Activated CD8-positive, alpha-beta memory T cell treated with anti-CD3 and anti-CD28 coated beads for 4 hours (primary cell): ENCODE data around the gene G2E3.
"Not testable (repeated sequence)": the region's sequence is repeated elsewhere in the genome, so short reads cannot be mapped to it uniquely, and the experiment has no call there.

Experiments used
- DNase-seq, 2 donors: peaks; one replicate each; pipeline ENCODE4 v3.0.0-alpha.2; 2020; ENCODE audit warnings: low read depth in 2 of 2

Gene G2E3

DNA sequence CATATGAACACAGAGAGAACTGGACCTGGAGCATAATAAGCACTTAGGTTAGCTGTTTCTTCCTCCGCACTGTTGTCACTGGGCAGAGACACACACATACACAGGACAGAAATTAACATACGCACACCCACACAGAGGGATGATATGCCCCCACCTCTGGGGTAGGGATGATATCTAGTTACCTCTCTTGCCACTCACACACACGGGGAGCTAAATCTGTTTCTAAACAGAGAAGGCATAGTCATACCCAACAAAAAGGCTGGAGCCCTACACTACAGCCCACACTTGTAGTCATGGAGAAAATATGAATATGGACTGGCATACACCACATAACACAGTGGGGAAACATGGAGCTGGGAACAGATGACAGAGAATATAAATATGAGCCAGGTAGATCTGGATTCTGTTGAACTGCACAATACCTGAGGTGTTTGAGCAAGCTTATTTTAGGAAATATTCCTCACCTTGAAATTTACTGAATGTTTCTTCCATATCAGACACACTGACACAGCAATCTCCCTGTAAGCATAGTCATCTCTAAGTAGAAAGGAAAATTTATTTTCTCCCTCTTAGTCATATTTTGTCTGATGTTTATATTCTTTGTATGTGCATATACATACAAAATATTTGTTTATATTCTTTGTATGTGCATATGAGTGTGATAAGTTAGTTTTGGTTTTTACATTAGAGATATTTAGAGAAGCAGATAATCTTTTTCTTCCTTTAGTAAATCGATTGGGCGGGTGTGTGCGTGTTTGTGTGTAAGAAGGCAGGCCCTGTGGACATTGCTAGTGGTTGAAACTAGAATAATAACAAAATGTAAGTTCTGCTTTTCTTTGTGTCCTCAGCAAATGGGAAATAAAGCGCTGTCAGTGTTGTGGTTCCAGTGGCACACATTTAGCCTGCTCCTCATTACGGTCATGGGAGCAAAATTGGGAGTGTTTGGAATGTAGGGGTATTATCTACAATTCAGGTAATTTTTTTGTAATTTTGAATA lies 42.3 kb downstream of the G2E3 start:
- DNase-seq: no peak

DNA sequence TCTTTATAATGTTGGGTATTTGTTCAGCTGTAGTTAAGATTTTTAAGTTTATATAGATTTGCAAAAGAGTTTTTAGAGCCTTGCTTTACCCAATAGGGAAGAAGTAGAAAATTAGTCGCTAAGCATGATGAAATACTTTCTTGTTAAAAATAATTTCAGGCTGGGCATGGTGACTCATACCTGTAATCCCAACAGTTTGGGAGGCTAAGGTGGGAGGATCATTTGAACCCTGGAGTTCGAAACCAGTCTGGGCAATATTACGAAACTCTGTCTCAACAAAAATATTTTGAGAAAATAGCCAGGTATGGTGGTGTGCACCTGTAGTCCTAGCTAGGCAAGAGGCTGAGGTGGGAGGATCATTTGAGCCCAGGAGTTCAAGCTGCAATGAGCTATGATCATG lies 44.4 kb downstream of the G2E3 start:
- no peak for DNase-seq

DNA sequence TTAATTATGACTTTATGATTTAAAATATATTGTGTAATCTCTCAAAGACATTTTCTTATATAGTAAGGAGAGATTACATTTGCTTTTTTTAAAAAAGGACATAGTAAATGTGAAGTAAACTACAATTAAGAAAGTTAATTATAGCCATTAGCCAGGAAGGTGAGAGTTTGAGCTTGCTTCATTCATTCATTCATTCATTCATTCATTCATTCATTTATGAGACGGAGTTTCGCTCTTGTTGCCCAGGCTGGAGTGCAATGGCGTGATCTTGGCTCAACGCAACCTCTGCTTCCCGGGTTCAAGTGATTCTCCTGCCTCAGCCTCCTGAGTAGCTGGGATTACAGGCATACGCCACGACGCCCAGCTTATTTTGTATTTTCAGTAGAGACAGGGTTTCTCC lies 45.7 kb downstream of the G2E3 start:
- not testable (repeated sequence) for DNase-seq

DNA sequence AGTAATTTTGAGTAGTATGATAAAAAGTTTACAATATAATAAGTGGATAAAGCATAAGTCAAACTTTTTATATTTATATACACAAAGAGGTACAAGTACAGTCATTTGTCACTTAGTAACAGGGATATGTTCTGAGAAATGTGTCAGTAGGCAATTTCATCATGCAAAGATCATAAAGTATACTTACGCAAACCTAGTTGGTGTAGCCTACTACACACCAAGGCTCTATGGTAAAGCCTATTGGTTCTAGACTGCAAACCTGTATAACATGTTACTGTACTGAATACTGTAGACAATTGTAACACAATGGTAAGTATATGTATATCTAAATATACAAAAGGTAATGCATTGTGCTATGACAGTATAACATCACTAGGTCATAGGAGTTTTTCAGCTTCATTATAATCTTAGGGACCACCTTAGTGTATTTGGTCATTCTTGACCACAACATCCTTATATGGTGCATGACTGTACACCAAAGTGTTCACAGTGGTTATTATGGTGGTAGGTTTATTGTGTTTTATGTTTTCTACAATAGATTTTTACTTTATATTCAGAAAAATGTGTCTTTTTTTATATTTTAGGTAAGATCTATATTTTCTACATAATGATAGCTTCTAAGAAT lies 48.3 kb downstream of the G2E3 start:
- DNase-seq: no peak

DNA sequence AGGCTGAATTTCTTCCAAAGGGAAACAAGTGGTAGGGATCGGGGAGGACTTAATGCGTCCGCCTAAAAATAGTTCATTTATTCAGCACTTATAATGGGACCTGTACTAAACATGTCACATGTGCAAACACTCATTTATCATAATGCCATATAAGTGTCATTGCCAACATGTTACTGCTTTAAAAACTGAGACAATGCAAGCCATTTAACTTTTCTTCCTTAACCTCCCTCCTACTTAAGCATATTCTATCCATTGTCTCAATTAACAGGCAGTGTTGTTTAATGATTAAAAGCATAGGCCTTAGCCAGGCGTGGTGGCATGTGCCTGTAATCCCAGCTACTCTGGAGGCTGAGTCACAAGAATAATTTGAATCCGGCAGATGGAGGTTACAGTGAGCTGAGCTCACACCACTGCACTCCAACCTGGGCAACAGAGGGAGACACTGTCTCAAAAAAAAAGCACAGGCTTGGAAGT lies 49.6 kb downstream of the G2E3 start:
- no peak for DNase-seq

DNA sequence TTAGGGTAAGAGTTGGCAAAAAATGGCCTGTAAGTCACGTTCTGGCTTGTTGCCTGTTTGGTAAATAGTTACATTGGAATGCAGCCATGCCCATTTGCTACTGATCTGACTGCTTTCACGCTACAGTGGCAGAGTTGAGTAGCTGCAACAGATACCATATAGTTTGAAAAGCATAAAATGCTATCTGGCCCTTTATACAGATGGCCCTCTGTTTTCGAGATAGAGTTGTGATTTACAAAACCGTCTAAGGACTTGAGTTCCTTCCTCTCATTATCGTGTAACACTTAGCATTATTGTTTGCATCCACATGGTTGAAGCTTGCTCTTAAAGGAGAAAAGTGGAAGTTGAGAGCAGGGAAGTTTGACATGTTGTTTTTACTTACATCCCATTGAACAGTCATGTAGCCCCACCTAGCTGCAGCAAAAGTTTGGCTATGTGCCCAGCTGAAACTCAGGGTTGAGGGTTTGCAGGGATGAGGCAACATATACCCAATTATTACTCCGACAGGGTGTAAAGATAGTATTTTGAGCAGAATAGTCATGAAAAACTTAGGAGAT lies 51.9 kb downstream of the G2E3 start:
- no peak for DNase-seq

DNA sequence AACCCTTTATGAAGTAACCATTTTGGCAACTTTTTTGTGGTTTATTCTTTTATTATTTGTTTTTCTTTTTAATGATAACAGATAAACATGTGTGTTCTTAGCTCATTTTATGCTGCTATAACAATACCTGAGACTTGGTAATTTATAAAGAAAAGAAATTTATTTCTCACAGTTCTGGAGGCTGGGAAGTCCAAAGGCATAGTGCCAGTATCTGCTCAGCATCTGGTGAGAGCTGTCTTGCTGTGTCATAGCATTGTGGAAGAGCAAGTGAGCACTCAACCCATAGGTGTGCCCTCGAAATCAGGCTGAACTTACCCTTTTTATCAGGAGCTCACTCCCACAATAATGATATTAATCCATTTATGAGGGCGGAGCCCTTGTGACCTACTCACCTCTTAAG lies 55.2 kb downstream of the G2E3 start:
- no peak for DNase-seq

DNA sequence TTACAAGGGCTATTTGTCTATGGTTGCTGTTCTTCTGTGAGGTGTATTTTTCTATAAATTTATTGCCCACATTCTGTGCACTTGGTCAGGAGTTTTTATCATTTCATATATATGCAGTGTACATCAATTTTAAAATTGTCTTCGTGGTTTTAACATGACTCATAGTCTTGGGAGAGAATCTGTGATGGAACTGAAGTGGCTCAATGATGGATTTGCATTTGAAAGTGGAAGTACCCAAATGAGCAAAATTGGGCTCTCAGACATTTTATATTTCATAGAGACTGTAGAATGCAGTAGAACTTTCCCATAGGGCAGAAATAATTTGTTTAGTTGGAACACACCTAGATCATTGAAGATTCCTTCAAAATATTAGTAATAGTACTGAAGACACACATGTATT lies 61.2 kb downstream of the G2E3 start:
- DNase-seq: no peak

DNA sequence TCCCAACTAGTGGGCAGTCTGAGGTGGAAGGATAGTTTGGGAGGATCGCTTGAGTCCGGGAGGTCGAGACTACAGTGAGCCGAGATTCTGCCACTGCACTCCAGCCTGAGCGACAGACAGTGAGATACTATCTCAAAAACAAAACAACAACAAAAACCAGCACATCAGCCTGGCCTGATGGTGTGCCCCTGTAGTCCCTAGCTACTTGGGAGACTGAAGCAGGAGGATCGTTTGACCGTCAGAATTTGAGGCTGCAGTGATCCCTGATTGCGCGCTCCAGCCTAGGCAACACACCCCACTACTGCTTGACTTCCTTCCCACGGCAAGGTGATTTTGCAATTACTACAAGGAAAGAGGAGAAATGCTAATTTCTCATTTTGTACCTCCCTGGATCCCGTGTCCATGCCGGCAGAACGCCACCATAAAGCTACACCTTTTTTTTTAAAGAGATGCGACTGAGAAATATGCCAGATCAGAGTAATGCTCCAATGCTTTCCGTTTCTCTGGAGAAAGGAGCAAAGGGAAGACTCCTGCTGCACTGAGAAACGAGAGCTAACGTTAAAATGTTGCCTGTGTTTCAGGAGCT lies 62.5 kb downstream of the G2E3 start:
- no peak for DNase-seq

DNA sequence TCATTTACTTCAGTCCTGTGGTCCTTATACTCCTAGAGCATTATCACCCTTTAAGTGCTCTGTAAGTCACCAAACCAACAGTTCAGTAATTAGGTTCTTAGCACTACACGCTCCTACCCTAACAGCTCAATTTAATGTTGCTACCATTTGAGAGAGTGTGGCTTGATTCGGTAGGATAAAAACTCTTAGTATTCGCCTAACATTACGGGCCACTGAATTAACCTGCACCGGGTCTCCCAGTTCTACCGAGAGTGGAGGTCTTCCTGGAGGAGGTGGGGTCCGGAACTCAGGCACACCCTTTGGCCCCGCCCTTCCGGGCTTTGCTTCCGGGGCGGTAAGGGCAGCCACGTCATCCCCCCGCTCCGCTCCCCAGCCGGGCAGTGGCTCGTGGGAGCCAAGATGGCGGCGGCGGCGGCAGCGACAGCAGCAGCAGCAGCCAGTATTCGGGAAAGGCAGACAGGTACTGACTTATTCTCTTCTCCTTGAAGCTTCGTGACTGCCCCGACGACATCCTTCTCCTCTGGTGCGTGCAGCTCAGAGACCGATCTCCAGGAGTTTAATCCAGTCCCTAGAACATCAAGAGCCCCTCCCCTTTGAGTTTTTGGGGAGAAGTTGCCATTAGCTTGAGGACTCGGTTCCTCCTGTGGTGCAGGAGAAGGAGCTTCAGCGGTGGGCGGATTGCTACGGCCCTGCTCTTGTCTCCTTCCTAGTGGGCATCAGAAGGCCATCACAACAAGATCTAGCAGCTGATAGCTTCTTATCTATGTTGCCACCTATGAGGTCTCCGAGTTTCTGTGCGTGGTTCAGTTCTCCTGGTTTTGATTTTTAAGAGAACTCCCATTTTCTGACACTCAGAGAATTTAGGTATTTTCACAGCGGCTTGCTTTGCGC lies 63.2 kb downstream of the G2E3 start, which contains the start of gene SCFD1:
Gene SCFD1 (plus strand): TSS at position 380 of the 891 bp plus-strand sequence. CDS start 20 bp downstream, at position 400.
- peak; percentile 84 to 85 for DNase-seq

DNA sequence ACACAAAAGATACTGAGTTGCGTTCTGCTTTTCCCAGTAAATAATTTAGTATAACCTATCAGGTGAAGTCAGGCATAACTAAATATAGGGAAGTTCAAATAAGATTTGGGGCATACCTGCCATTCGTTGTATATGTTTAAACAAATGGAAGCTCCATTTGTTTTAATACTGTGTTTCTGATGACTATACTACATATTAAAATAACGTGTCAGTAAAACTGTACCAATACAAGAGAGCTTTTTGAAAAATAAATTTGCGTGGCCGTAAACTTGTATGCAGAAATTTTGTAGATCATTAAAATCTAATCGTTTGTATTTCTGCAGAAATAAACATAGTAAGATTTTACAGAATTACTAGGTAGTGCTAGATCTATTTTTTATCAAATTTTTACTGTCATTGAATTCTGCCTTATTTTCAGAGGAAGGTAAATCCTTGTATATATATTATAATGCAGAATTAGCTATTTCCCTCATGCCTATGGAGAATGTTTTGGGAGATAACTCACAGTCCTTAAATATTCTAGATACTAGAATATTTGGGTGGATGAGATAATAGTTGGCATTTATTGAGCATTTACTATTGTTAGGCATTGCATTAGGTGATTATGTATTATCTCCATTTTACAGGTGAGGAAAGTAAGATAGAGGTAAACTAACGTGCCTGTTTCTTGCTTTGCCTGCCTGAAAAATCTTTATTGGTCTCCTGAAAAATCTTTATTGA lies 64.6 kb downstream of the G2E3 start:
- no peak for DNase-seq

DNA sequence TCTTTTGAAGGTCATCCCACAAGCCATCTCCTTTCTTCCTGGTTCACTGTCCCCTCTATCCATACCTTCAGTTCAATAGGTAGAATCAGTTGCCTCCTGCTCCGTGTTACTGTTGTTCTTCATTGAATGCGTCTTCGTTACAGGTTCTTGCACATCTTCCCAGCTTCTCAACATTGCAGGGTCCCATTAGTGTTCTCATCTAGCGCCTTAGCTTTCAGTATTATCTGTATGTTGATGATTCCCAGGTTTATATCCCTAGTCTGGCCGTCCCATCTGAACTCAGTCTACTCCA lies 65.1 kb downstream of the G2E3 start:
- no peak for DNase-seq

DNA sequence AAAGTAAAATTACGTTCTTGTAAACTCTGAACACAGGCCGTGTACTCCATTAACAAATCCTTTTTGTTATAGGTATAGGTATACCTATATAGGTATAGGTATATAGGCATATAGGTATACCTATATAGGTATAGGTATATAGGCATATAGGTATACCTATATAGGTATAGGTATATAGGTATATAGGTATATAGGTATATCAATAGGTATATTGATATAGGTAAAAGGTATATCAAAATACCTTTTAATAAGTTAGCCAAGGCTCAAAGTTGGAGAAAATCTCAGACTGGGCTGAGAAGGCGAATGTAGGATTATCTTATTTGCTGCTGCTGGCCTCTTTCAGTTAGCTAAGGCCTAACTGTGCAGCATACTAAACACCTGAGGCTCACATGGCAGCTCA lies 66.6 kb downstream of the G2E3 start:
- DNase-seq: no peak

DNA sequence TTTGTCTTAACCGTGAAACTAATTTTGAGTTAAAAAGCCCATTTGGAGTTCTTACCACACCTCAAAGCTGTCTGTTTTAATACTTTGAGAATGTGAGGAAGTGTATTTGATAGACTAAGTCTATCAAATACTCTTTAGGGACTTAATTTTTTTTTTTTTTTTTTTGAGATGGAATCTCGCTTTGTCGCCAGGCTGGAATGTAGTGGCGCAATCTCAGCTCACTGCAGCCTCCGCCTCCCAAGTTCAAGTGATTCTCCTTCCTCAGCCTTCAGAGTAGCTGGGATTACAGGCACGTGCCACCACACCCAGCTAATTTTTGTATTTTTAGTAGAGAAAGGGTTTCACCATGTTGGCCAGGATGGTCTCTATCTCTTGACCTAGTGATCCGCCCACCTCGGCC lies 70.5 kb downstream of the G2E3 start:
- DNase-seq: not testable (repeated sequence)

DNA sequence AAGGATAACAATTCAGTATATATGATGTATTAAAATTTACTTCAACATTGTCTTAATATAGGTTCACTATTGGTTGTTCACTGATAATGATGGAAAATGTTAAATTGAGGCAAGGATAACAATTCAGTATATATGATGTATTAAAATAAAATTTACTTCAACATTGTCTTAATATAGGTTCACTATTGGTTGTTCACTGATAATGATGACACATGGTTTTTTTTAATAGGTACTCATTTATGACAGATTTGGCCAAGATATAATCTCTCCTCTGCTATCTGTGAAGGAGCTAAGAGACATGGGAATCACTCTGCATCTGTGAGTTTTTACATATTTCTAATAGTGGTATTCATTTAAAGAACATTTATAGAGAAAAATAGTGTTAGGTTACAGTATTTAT lies 71.3 kb downstream of the G2E3 start:
- DNase-seq: no peak

DNA sequence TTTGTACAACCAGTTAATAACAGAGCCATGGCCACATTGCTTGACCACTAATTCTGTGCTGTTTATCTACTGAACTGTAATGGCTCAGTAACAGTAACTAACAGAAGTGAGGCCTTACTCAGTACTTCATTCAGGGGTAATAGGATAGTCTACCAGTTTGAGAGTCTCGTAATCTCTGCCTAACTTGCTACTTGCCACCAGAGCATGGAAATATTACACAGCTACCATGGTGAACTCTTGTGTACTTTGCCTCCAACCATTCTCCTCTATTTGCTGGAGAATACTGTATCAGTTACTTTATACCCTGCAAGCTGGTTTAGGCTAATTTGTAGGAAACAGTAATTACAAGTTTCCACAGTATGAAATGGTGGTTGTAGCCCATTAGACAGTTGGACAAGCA lies 73.8 kb downstream of the G2E3 start:
- no peak for DNase-seq

DNA sequence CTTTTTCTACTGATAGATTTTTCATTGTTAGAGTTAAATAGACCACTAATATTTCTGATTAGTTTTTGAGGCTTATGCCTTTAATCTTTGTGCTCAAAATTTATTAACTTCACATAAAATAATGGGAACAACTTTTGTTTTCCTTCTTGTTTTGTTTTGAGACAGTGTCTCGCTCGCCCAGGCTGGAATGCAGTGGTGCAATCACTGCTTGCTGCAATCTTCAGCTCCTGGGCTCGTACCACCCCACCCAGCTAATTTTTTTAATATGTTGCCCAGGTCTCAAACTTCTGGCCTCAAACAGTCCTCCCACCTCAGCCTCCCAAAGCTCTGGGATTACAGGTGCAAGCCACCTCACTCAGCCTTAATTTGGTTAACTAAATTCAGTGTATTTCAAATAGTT lies 80.0 kb downstream of the G2E3 start:
- no peak for DNase-seq

DNA sequence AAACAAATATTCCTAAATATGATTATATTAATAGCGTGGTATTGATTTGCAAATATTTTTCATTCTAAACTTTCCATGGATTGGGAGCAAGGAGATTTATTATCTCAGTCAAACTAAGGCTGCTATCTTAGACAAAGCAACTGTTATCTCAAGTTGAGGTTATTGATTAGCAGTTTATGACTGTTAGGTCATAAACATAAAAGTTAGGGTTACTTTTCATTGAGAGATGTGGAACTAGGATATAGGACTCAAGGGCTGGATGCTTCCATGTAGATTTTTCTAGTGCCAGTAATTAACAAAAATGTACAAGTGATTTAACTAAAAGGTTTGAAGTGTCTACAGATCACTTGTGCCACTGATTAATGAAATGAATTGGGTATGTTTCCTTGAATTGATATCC lies 82.2 kb downstream of the G2E3 start:
- no peak for DNase-seq

DNA sequence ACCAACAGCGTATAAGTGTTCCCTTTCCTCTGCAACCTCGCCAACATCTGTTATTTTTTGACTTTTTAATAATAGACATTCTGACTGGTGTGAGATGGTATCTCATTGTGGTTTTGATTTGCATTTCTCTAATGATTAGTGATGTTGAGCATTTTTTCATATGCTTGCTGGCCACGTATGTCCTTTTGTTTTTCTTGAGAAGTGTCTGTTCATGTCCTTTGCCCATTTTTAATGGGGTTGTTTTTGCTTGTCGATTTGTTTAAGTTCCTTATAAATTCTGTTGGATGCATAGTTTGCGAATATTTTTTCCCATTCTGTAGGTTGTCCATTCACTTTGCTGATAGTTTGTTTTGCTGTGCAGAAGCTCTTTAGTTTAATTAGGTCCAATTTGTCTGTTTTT lies 85.5 kb downstream of the G2E3 start:
- not testable (repeated sequence) for DNase-seq

DNA sequence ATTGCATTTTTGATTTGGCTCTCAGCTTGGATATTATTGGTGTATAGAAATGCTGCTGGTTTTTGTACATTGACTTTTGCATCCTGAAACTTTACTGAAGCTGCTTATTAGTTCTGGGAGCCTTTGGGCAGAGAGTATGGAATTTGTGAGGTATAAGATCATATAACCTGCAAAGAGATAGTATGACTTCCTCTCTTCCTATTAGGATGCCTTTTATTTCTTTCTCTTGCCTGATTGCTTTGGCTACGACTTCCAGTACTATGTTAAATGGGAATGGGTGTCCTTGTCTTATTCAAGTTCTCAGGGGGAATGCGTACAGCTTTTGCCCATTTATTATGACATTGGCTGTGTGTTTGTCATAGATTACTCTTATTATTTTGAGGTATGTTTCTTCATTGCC lies 86.6 kb downstream of the G2E3 start:
- no peak for DNase-seq

DNA sequence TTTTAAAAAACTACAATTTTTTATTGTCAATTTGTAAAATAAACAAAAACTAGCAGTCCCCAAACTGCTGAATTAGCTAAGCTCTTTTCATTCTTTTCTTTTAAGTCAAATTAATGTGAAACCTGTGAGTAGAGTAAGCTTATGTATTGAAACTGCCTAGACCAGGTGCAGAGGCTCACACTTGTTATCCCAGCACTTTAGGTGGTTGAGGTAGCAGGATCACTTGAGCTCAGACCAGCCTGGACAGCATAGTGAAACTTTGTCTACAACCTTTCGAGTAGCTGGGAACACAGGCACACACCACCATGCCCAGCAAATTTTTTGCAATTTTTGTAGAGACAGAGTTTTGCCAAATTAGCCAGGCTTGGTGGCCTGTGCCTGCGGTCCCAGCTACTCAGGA lies 89.5 kb downstream of the G2E3 start:
- no peak for DNase-seq
